ENCODE data around the gene ANO7. TPM values are rescaled to one million over a fixed set of nuclear protein-coding genes. Genes with fewer than 3 reads are reported as not detected.

Gene ANO7
- polyA plus RNA-seq, 1 donor from 2014 or later: not detected

- Histone ChIP-seq H3K4me3 (ENCODE audit: low read length) (peak overlapping the region; percentile 58), H3K9me3 (ENCODE audit: low read length) (no peaks in the 10 kb centered on the region), H3K9ac (ENCODE audit: low read length) (no peak overlapping the region), H2AFZ (ENCODE audit: low read depth, low read length) (no peak overlapping the region), H3K79me2 (replicated peaks; ENCODE audit: insufficient read depth, low read length) (no peaks in the 10 kb centered on the region), H4K20me1 (ENCODE audit: insufficient read depth) (no peaks in the 10 kb centered on the region), H3F3A (ENCODE audit: insufficient read depth, low read length, poor library complexity, severe bottlenecking) (no peaks in the 10 kb centered on the region), H3K9me2 (ENCODE audit: insufficient read depth, low read length) (no peaks in the 10 kb centered on the region), H3K36me3 (ENCODE audit: insufficient read depth, low read length) (no peaks in the 10 kb centered on the region), H3K27ac (ENCODE audit: low read length) (no peak overlapping the region), H3K27me3 (ENCODE audit: insufficient read depth, low read depth, low read length) (peaks cover 9% of the 10 kb centered on the region), H3K4me2 (ENCODE audit: low read length) (no peak overlapping the region)
- TF ChIP-seq MXI1 (conservative IDR thresholded peaks at IDR 0.05; ENCODE audit: poor library complexity, severe bottlenecking) (no peak), CTCF (IDR thresholded peaks at IDR 0.05; ENCODE audit: poor library complexity, severe bottlenecking) (no peak), POLR2AphosphoS5 (IDR thresholded peaks at IDR 0.05) (no peak), SMC3 (conservative IDR thresholded peaks at IDR 0.05; ENCODE audit: poor library complexity) (no peak), REST (IDR thresholded peaks at IDR 0.05; ENCODE audit: borderline replicate concordance) (no peak), RAD21 (conservative IDR thresholded peaks at IDR 0.05) (no peak), EP300 (conservative IDR thresholded peaks at IDR 0.05; ENCODE audit: poor library complexity, severe bottlenecking) (no peak), TAF1 (IDR thresholded peaks at IDR 0.05; ENCODE audit: low read depth) (no peak), EZH2 (IDR thresholded peaks at IDR 0.05; ENCODE audit: borderline replicate concordance, insufficient read depth, low read length, poor library complexity, severe bottlenecking) (no peak)
Measured at GRCh38 chr2:241219030-241219382, 30.5 kb downstream of the ANO7 start.

- H3K4me2 ChIP-seq (ENCODE audit: low read length): no peak overlapping the region
- H3K36me3 ChIP-seq (ENCODE audit: insufficient read depth, low read length): no peaks in the 10 kb centered on the region
- H3K9me2 ChIP-seq (ENCODE audit: insufficient read depth, low read length): no peaks in the 10 kb centered on the region
- H3F3A ChIP-seq (ENCODE audit: insufficient read depth, low read length, poor library complexity, severe bottlenecking): no peaks in the 10 kb centered on the region
- no peak overlapping the region for H2AFZ ChIP-seq (ENCODE audit: low read depth, low read length)
- TF ChIP-seq RAD21 (conservative IDR thresholded peaks at IDR 0.05): no peak
- TF ChIP-seq REST (IDR thresholded peaks at IDR 0.05; ENCODE audit: borderline replicate concordance): no peak
- TF ChIP-seq SMC3 (conservative IDR thresholded peaks at IDR 0.05; ENCODE audit: poor library complexity): no peak
- TF ChIP-seq EP300 (conservative IDR thresholded peaks at IDR 0.05; ENCODE audit: poor library complexity, severe bottlenecking): no peak
- TF ChIP-seq POLR2AphosphoS5 (IDR thresholded peaks at IDR 0.05): no peak
- TF ChIP-seq CTCF (IDR thresholded peaks at IDR 0.05; ENCODE audit: poor library complexity, severe bottlenecking): no peak
- TF ChIP-seq TAF1 (IDR thresholded peaks at IDR 0.05; ENCODE audit: low read depth): no peak
- no peak for TF ChIP-seq MXI1 (conservative IDR thresholded peaks at IDR 0.05; ENCODE audit: poor library complexity, severe bottlenecking)
- TF ChIP-seq EZH2 (IDR thresholded peaks at IDR 0.05; ENCODE audit: borderline replicate concordance, insufficient read depth, low read length, poor library complexity, severe bottlenecking): no peak
- peaks cover 9% of the 10 kb centered on the region for H3K27me3 ChIP-seq (ENCODE audit: insufficient read depth, low read depth, low read length)
- no peak overlapping the region for H3K27ac ChIP-seq (ENCODE audit: low read length)
- H3K4me3 ChIP-seq (ENCODE audit: low read length): no peak overlapping the region
- H3K9me3 ChIP-seq (ENCODE audit: low read length): no peaks in the 10 kb centered on the region
- H4K20me1 ChIP-seq (ENCODE audit: insufficient read depth): no peaks in the 10 kb centered on the region
- no peaks in the 10 kb centered on the region for H3K79me2 ChIP-seq (replicated peaks; ENCODE audit: insufficient read depth, low read length)
- no peak overlapping the region for H3K9ac ChIP-seq (ENCODE audit: low read length)
Measured at GRCh38 chr2:241219856-241220356, 31.4 kb downstream of the ANO7 start.

Measured in neural cell (in vitro differentiated cells).